Effector memory CD4-positive, alpha-beta T cell (primary cell): Measurements from ENCODE around the gene AP1B1.
"Not testable (repeated sequence)": the region's sequence is repeated elsewhere in the genome, so short reads cannot be mapped to it uniquely, and the experiment has no call there.

ENCODE experiments used
- DNase-seq, 3 donors: peaks; one replicate each; pipeline ENCODE4 v3.0.0-alpha.2; 2020
- H3K27ac ChIP-seq: 2 replicates; pipeline ENCODE4 v1.7.0; 2013; ENCODE audit warnings: mild to moderate bottlenecking, low read length, moderate library complexity; ENCODE audit not compliant: insufficient read depth, poor library complexity, severe bottlenecking
- H3K27me3 ChIP-seq: replicated peaks from 2 replicates; pipeline ENCODE4 v1.7.0; 2013; ENCODE audit warnings: mild to moderate bottlenecking, low read length; ENCODE audit not compliant: insufficient read depth, control insufficient read depth, poor library complexity, severe bottlenecking
- H3K36me3 ChIP-seq: 2 replicates; pipeline ENCODE4 v1.7.0; 2013; ENCODE audit warnings: mild to moderate bottlenecking, low read length, moderate library complexity; ENCODE audit not compliant: control insufficient read depth, insufficient read depth
- H3K4me1 ChIP-seq: 2 replicates; pipeline ENCODE4 v1.7.0; 2013; ENCODE audit warnings: low read length, mild to moderate bottlenecking; ENCODE audit not compliant: control insufficient read depth, insufficient read depth, poor library complexity, severe bottlenecking
- H3K4me3 ChIP-seq: 2 replicates; pipeline ENCODE4 v1.7.0; 2013; ENCODE audit warnings: low read length, low read depth, mild to moderate bottlenecking; ENCODE audit not compliant: insufficient read depth, poor library complexity, severe bottlenecking
- H3K9me3 ChIP-seq: 2 replicates; pipeline ENCODE4 v1.7.0; 2013; ENCODE audit warnings: mild to moderate bottlenecking, low read length, moderate library complexity; ENCODE audit not compliant: control insufficient read depth

AP1B1 gene

GRCh38 chr22:29412772-29413171 lies 24.4 kb upstream of the AP1B1 start:
- DNase-seq, H3K27ac ChIP-seq, H3K36me3 ChIP-seq, H3K4me1 ChIP-seq, H3K27me3 ChIP-seq, H3K9me3 ChIP-seq, H3K4me3 ChIP-seq: not testable (repeated sequence)

- not testable (repeated sequence) for H3K27me3 ChIP-seq, H3K4me1 ChIP-seq, DNase-seq, H3K9me3 ChIP-seq, H3K36me3 ChIP-seq, H3K27ac ChIP-seq, H3K4me3 ChIP-seq
These were observed 23.3 kb upstream of the AP1B1 start for GRCh38 chr22:29411569-29412211.

- no peaks in the 10 kb centered on the region for H3K9me3 ChIP-seq
- no peaks in the 10 kb centered on the region for H3K27me3 ChIP-seq
- no peak overlapping the region for H3K4me3 ChIP-seq
- H3K36me3 ChIP-seq, result no peaks in the 10 kb centered on the region
- H3K27ac ChIP-seq, result no peak overlapping the region
- H3K4me1 ChIP-seq, result no peaks in the 10 kb centered on the region
- no peak for DNase-seq
These were observed 20.6 kb upstream of the AP1B1 start for GRCh38 chr22:29408940-29409339.

- not testable (repeated sequence) for H3K36me3 ChIP-seq, H3K4me1 ChIP-seq, DNase-seq, H3K27me3 ChIP-seq, H3K4me3 ChIP-seq, H3K27ac ChIP-seq, H3K9me3 ChIP-seq
These were observed 13.2 kb upstream of the AP1B1 start for GRCh38 chr22:29401538-29401937.

- Histone ChIP-seq H3K4me1 (no peaks in the 10 kb centered on the region), H3K27ac (no peak overlapping the region), H3K27me3 (no peaks in the 10 kb centered on the region), H3K36me3 (no peaks in the 10 kb centered on the region), H3K4me3 (no peak overlapping the region), H3K9me3 (no peaks in the 10 kb centered on the region)
- no peak for DNase-seq
These were observed 12.2 kb upstream of the AP1B1 start for GRCh38 chr22:29400576-29400975.

- Histone ChIP-seq H3K4me1 (no peaks in the 10 kb centered on the region), H3K27me3 (no peaks in the 10 kb centered on the region), H3K9me3 (no peaks in the 10 kb centered on the region), H3K27ac (no peak overlapping the region), H3K4me3 (no peak overlapping the region), H3K36me3 (no peaks in the 10 kb centered on the region)
- no peak for DNase-seq
These were observed 9.4 kb upstream of the AP1B1 start for GRCh38 chr22:29397791-29398190.

- no peaks in the 10 kb centered on the region for H3K36me3 ChIP-seq
These were observed 7.8 kb upstream of the AP1B1 start for GRCh38 chr22:29396126-29396525.

GRCh38 chr22:29394931-29395581 lies 6.7 kb upstream of the AP1B1 start:
- no peaks in the 10 kb centered on the region for H3K36me3 ChIP-seq
- no peak overlapping the region for H3K27ac ChIP-seq
- no peak overlapping the region for H3K4me3 ChIP-seq
- peak; percentile 14 to 36 (median 31) for DNase-seq
- no peaks in the 10 kb centered on the region for H3K9me3 ChIP-seq
- H3K27me3 ChIP-seq, result no peaks in the 10 kb centered on the region
- H3K4me1 ChIP-seq, result no peaks in the 10 kb centered on the region

More at GRCh38 chr22:29396126-29396525, 7.8 kb upstream of the AP1B1 start:
- DNase-seq, result no peak
- Histone ChIP-seq H3K4me3 (no peak overlapping the region), H3K4me1 (no peaks in the 10 kb centered on the region), H3K27ac (no peak overlapping the region), H3K9me3 (no peaks in the 10 kb centered on the region), H3K27me3 (no peaks in the 10 kb centered on the region)

- DNase-seq, result no peak
- Histone ChIP-seq H3K4me1 (peaks cover 6% of the 10 kb centered on the region), H3K9me3 (no peaks in the 10 kb centered on the region), H3K27me3 (no peaks in the 10 kb centered on the region), H3K4me3 (no peak overlapping the region), H3K27ac (no peak overlapping the region), H3K36me3 (no peaks in the 10 kb centered on the region)
These were observed 4.7 kb upstream of the AP1B1 start for GRCh38 chr22:29393019-29393608.

- Histone ChIP-seq H3K27ac (no peak overlapping the region), H3K9me3 (no peaks in the 10 kb centered on the region), H3K4me3 (no peak overlapping the region), H3K4me1 (peaks cover 6% of the 10 kb centered on the region), H3K36me3 (no peaks in the 10 kb centered on the region), H3K27me3 (no peaks in the 10 kb centered on the region)
- DNase-seq, result no peak
These were observed 3.2 kb upstream of the AP1B1 start for GRCh38 chr22:29391546-29391945.
